ENCODE results near the gene PUM2.
"Not testable (repeated sequence)": the region's sequence is repeated elsewhere in the genome, so short reads cannot be mapped to it uniquely, and the experiment has no call there.

PUM2 gene

DNA sequence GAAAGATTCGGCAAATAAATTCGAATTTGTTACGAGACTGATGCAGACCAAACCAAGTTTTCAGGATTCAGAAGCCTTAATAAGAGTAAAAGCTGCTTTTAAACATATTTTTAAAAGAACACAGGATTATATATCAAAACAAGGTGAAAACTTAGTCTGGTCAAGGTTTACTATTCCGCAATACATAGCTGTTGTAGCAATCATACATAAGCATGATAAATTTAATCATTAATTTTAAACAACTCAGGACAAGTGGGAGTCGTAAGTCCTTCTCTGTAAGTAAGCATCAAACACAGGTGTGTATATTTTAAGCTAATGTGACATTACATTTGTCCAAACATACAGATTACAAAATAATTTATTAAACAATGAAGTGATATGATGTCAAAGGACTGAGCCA, 57.7 kb downstream of the PUM2 start:
- DNase-seq (ENCODE audit: low spot score), result no peak

DNA sequence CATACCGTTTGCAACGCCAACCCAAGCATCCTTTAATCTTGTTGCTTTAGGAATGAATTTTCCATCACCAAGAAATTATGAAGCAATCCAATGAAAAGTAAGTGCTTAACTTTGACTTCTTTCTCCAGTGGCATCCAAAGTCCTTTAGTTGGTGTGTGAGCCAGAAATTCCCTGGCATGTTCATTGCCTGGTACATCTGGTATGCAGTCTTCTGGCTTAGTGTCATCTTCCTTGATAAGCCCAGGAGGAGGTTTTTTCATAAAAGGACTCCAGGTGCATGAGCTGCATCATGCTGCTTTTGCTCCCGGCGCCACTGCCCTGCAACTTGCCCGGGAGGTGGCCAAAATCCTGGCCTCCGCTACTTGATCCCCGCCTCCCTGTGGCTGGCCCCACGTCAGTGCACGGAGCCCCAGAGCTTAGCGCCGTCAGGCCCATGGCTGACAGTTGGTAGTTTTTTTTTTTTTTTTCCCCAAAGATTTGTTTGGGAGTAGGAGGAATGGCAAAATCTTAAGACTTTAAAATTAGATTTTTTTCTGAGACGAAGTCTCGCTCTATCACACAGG, 58.7 kb downstream of the PUM2 start:
- DNase-seq (ENCODE audit: low spot score), result no peak

DNA sequence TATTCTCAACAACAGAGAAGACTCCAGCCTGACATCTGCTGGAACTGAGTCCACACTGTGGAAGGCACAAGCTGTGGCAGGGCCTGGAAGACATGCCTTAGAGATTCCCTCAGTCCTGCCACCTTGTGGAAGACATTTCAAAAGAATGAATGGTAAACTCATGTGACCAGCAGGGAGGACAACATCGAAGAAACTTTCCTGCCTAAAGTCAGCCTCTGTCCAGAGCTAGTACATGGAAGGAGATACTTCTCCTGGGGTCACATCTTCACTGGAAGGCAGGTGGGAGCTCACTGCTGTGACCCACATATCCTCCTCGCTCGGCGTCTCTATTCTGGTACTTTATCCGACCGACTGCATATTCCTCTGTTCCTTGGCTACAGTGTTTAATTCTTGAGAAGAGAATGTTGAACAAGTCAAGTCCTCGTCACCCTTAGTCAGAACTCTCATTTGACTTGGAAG, 59.5 kb downstream of the PUM2 start:
- peak; percentile 89 for DNase-seq (ENCODE audit: low spot score)

GRCh38 chr2:20288642-20289340, 61.9 kb downstream of the PUM2 start:
- DNase-seq (ENCODE audit: low spot score), result peak; percentile 56

DNA sequence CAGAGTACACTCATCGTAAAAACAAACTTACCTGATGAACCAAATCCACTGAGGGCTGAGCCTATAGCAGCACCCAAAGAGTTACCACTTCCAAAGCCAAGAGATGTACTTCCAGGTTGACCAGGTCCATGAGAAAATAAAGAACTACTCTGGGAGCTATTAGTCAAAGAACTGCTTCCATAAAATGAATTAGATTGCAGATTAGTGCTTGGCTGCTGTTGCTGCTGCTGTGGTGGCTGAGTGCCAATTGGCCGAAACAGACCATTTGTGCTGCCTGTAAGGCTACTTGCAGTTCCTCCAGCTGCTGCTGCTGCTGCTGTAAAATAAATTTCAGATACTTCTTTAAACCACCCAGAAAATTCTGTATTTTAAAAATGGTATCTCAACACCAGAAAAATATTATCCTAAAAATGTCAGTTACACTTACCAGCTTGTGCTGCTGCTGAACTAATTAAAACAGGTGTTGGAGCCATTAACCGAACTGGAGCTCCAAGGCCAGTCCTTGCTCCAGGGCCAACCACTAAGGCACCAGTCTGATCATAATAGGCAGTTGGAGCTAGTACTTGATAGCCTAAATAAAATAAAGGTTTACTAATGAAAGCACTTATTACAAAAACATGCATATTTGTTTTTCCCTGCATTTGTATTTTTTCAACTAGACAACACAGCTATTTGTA, 67.6 kb downstream of the PUM2 start:
- DNase-seq (ENCODE audit: low spot score), result no peak

DNA sequence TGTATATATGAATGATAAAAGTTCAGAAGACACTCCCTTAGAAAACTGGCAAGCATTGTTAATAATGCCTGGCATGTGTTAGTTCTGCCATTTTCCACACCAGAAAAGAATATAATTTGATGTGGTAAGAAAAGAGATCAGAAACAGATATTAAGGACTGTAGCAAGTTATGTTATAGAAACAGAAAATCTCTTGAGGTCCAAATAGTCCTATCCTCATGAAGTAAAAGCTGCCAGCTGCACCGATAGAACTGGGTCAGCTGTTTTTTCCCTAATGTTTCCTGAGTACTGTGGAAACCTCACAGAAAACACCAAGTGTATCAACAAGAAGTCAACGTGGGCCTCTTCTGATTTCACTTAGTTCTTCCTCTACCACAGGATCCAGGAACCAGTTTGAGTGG, 68.8 kb downstream of the PUM2 start:
- DNase-seq (ENCODE audit: low spot score), result no peak

DNA sequence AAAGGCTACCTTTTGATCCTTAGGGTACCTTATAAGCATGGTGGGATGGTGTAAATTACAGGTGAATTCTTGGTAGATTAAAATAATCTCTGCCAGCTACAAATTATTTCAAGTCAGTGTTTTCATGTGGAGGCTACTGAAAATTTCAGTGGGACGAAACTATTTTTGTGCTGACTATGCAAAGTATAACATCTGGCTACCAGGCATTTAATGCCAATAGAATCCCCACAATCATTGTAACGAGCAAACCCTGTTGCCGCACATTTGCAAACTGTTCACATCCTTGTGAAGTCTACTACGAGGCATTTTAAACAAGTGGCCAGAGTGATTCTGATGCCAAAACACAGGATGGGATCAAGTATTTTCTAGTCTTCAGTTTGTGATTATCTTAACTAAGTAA, 77.6 kb downstream of the PUM2 start:
- DNase-seq (ENCODE audit: low spot score), result no peak

GRCh38 chr2:20268317-20268716, 82.3 kb downstream of the PUM2 start:
- DNase-seq (ENCODE audit: low spot score), result not testable (repeated sequence)

DNA sequence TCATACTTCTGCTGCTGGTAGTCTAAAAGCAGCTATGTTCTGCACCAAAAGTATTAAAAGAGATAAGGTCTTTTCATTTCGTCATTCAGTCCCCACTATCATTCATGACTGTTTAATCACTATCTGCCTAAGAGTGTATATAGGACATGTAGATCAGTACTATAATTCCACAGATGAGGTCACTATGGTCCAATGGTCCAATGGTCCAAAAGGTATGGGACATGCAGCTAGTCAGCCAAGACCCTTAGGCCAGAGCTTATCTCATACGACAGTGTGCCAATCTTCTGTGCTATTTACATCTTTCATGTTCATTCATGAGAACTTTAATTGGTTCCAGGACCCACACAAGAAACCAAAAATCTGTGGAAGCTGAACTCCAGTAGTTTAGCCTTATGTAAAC, 83.1 kb downstream of the PUM2 start:
- DNase-seq (ENCODE audit: low spot score), result no peak

GRCh38 chr2:20264629-20265028, 86.0 kb downstream of the PUM2 start:
- DNase-seq (ENCODE audit: low spot score), result no peak

DNA sequence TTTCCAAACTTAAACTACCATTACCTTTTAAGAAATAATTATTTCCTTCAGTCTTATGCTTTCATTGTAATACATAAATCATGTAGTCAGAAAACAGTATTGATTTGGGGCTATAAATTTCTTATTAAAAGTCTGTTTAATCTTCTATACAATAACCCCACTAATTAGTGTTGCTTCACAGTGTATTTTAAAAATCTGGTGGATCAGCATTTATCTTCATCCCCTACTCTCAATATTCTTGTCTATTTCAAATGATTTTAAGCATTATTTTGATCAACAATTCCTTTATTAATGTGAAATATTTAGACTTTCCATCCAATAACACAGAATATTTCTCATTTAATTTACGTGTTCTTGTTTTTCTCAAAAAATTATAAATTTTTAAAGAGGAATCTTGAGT, 93.2 kb downstream of the PUM2 start:
- no peak for DNase-seq (ENCODE audit: low spot score)

- DNase-seq (ENCODE audit: low spot score), result no peak
These were observed 95.9 kb downstream of the PUM2 start for GRCh38 chr2:20254731-20255130.

- DNase-seq (ENCODE audit: low spot score), result no peak
These were observed 100.2 kb downstream of the PUM2 start for GRCh38 chr2:20250436-20250835.

DNA sequence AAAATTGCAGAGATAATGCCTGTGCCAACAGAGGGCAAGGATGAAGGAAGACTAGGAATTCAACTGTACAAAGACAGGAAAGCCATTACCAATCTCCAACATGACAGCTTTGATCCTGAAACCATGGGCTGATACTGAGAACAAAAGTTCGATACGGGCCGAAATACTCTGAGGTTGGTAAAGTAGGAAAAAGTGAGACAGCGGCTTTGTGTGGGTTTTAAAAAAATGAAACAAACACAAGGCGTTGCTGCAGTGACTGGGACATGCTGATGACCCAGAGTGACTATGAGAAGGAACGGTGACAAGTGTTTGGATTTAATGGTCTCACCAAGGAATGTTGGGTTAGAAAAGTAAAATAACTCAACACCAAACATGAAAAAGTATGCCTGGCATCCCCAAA, 101.5 kb downstream of the PUM2 start:
- DNase-seq (ENCODE audit: low spot score), result no peak

DNA sequence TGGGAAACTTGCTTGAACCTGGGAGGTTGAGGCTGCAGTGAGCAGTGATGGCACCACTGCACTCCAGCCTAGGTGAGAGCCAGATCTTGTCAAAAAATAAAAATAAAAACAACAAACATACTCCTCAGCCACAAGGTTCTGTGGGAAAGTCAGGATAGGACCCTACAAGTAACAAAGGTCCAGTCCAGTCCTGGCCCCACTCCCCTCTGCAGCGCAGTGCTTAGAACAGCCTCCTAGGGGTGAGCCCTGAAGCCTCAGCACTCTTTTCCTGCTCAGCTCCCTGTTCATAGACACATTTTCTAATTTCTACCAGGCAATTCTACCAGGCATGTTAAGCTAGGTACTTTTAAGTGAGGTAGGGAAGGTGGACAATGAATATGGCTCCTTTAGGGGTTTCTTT, 103.6 kb downstream of the PUM2 start:
- no peak for DNase-seq (ENCODE audit: low spot score)

- DNase-seq (ENCODE audit: low spot score), result not testable (repeated sequence)
These were observed 107.0 kb downstream of the PUM2 start for GRCh38 chr2:20243637-20244036.

GRCh38 chr2:20242727-20243377, 107.8 kb downstream of the PUM2 start:
- no peak for DNase-seq (ENCODE audit: low spot score)

DNA sequence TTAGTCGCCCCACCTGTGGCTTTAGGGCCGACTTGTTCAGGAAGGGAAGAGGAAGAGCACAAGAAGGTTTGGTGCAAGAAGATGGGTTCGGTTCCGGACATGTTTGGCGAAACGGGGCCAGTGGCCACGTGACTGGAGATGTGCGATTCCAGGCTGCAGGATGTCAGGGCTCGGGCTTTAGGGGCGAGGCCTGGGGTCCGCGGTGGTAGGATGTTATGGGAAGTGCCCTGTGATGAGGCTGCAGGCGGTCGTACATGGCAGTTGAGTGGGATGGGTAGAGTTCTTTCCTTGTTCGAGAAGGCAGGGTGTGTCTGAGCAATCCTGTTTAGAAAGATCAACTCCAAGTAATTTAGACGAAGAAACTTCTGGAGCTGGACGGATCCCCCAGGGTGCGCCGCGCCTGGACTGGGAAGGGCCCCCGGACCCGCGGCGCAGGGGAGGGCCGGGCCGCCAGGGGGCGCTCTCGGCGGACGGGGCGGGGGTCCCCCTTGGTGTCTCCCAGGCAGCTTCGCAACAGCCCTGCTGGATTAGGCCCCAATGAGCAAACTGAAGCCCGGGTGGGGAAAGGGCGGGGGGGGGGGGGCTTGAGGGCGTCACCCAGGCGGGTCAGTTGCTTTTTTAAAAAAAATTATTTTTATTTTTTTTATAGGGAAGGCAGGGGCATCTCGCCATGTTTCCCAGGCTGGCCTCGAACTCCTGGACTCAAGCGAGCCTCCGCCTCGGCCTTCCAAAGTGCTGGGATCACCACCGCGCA, 108.5 kb downstream of the PUM2 start:
- peak; percentile 29 for DNase-seq (ENCODE audit: low spot score)

DNA sequence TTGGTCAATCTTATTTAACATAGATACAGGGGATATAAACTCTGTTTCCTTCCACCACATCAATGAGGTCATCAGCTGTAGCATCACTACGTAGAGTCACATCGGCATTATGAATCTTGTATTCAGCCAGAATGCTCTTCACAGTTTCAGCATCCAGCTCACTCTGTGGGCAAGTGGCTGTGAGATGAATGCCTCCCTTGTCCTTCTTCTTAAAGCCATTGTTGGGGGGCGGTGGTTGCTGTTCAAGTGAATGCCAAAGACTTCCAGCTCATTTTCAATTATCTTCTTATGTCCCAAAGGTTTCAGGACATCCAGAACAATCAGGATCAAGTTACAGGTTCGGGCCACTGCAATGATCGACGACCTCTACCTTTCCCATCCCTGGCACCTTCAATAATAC, 110.4 kb downstream of the PUM2 start:
- not testable (repeated sequence) for DNase-seq (ENCODE audit: low spot score)

DNA sequence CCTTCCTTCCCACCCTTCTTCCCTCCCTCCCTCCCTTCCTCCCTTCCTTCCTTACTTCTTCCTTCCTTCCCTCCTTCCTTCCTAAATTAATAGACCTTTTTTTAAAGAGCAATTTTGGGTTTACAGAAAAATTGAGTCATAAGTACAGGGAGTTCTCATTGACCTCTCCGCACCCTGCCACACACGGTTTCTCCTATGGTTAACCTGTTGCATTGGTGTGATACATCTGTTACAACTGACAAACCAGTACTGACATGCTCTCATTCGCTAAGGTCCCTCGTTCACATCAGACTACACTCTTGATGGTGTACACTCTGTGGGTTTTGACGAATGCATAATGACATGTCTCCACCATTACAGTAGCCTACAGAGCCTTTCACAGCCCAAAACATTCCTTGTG, 114.1 kb downstream of the PUM2 start:
- DNase-seq (ENCODE audit: low spot score), result no peak

DNA sequence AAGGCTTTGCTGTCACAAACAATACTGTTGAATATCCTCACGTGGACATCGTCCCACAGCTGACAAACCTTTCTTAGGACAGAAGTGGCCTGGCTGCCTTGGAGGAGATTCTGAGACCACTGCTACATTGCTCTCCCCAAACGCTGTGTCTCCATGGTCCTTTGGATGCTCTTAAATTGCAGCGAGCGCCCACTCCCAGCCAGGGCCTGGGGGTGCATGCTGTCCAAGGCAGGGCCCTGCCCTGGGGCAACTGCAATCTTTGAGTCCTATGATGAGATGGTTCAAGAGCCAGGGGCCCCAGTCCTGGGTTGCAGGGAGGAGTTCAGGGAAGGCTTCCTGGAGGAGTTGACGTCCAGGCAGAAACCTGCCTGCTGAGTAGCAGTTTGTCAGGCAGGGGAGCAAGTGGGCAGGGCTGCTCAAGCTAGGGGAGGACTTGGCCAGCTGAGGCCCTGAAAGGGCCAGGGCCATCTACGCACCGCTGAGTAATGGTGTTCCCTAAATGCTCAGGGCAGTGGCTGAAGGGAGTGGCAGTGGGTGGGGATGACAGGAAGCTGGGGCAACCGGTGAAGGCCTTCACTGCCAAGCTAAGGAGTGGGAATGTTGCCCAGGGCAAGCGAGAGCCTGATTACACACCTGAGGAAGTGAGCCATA, 114.9 kb downstream of the PUM2 start:
- no peak for DNase-seq (ENCODE audit: low spot score)

DNA sequence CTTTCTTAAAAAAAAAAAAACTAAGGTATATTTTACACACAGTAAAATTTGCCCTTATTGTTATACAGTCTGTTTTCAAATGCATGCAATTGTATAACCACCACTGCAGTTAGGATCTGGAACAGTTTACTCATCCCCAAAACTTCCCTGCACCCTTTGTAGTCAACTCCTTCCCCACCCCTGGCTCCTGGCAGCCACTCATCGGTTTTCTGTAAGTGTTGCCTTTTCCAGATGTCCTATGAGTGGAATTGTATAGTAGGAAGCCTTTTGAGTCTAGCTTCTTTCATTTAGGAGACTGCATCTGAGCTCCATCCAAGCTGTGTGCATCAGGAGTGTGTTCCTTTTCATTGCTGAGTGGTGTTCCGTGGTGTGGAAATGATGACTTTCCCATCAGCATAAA, 116.0 kb downstream of the PUM2 start:
- DNase-seq (ENCODE audit: low spot score), result not testable (repeated sequence)

All from GM03348 (cell line).